Endothelial cell of umbilical vein (primary cell): ENCODE measurements around the gene FGD6. TPM values are rescaled to one million over a fixed set of nuclear protein-coding genes. Genes with fewer than 3 reads are reported as not detected.

ENCODE experiments used
- BruUV-seq: library from RNA; stranded (reverse); fragments of 400-500 nt; replicated peaks from 2 replicates; lab custom pipeline; 2021; lab: Mats Ljungman, UMichigan
- CTCF ChIA-PET: fragments of 300-600, 350-600 bp; sonication (Branson Sonifier 250); formaldehyde crosslinking; loops from one replicate; lab custom pipeline; 2021; ENCODE audit warnings: antibody characterized with exemption, inconsistent platforms; lab: Charles Lee
- POLR2A ChIA-PET: fragments of 300-600, 350-600 bp; sonication (Branson Sonifier 250); formaldehyde crosslinking; loops from one replicate; lab custom pipeline; 2021; ENCODE audit warnings: antibody characterized with exemption, inconsistent platforms; lab: Charles Lee
- DNase-seq: peaks from one replicate; pipeline ENCODE4 v3.0.0-alpha.2; 2011; ENCODE audit warnings: low read depth, low spot score
- FAIRE-seq: peaks from 2 replicates; lab custom pipeline; 2011; peaks lifted over from hg19 to GRCh38; lab: Jason Lieb, UNC
- H2AFZ ChIP-seq: 2 replicates; pipeline ENCODE4 v1.6.0; 2012; ENCODE audit warnings: low read depth, low read length, control low read depth, inconsistent platforms
- H3K27ac ChIP-seq: 2 replicates; pipeline ENCODE4 v1.5.1; 2011; ENCODE audit warnings: low read depth, mild to moderate bottlenecking, control low read depth, low read length, moderate library complexity; ENCODE audit not compliant: insufficient read depth
- H3K27me3 ChIP-seq, 2 experiments: 2 replicates each; pipeline versions ENCODE4 v1.6.0 to v1.6.1; 2011; ENCODE audit warnings: low read length in 2 of 2, mixed read lengths in 1 of 2; ENCODE audit not compliant: control insufficient read depth in 2 of 2, insufficient read depth in 2 of 2
- H3K36me3 ChIP-seq, 2 experiments: 2 replicates in 1 of 2; 3 replicates in 1 of 2; pipeline ENCODE4 v1.5.1; 2011; ENCODE audit warnings: low read length in 2 of 2, mild to moderate bottlenecking in 1 of 2, moderate library complexity in 1 of 2; ENCODE audit not compliant: control insufficient read depth in 2 of 2, insufficient read depth in 2 of 2; ENCODE audit errors: extremely low read depth in 1 of 2
- H3K4me1 ChIP-seq: 3 replicates; pipeline ENCODE4 v1.5.1; 2011; ENCODE audit warnings: mild to moderate bottlenecking, low read length; ENCODE audit not compliant: control insufficient read depth, insufficient read depth; ENCODE audit errors: extremely low read depth
- H3K4me2 ChIP-seq: 2 replicates; pipeline ENCODE4 v1.6.1; 2011; ENCODE audit warnings: low read length, control low read depth, mixed read lengths; ENCODE audit not compliant: insufficient read depth
- H3K4me3 ChIP-seq, 3 experiments: fragments of 200-600 bp in 1 of 3; sonication (generic), shearing (Covaris generic) in 1 of 3; replicated peaks in 1 of 3; 2 replicates each; pipeline ENCODE4 v1.5.1; 2011 to 2016; ENCODE audit warnings: control low read depth in 3 of 3, low read length in 3 of 3, mild to moderate bottlenecking in 2 of 3, inconsistent platforms in 1 of 3, low read depth in 1 of 3, moderate library complexity in 1 of 3; ENCODE audit not compliant: insufficient read depth in 1 of 3
- H3K79me2 ChIP-seq: 2 replicates; pipeline ENCODE4 v1.6.0; 2012; ENCODE audit warnings: low read length, inconsistent platforms; ENCODE audit not compliant: control insufficient read depth, insufficient read depth
- H3K9ac ChIP-seq: replicated peaks from 2 replicates; pipeline ENCODE3; 2011; ENCODE audit warnings: low read length, control low read depth; ENCODE audit not compliant: insufficient read depth; ENCODE audit errors: extremely low read depth
- H3K9me1 ChIP-seq: replicated peaks from 3 replicates; pipeline ENCODE4 v1.6.0; 2011; ENCODE audit warnings: mild to moderate bottlenecking, low read length; ENCODE audit not compliant: control insufficient read depth, insufficient read depth; ENCODE audit errors: extremely low read depth
- H3K9me3 ChIP-seq: replicated peaks from 2 replicates; pipeline ENCODE4 v1.5.1; 2012; ENCODE audit warnings: low read length, inconsistent platforms; ENCODE audit not compliant: control insufficient read depth, insufficient read depth
- H4K20me1 ChIP-seq: replicated peaks from 2 replicates; pipeline ENCODE3; 2011; ENCODE audit warnings: mild to moderate bottlenecking, low read length; ENCODE audit not compliant: control insufficient read depth, insufficient read depth; ENCODE audit errors: extremely low read depth
- CTCF ChIP-seq, 2 donors: IDR thresholded peaks; 1 replicate in 1 of 2; 2 replicates in 1 of 2; pipeline ENCODE4 v1.5.1; 2011; ENCODE audit warnings: low read length in 2 of 2, mild to moderate bottlenecking in 2 of 2, moderate library complexity in 2 of 2, control low read depth in 1 of 2, inconsistent platforms in 1 of 2, low read depth in 1 of 2; ENCODE audit not compliant: insufficient read depth in 1 of 2; ENCODE audit errors: extremely low read depth in 1 of 2
- EZH2 ChIP-seq: IDR thresholded peaks from 2 replicates; pipeline ENCODE4 v1.6.1; 2012; ENCODE audit warnings: borderline replicate concordance, low read depth, mild to moderate bottlenecking, moderate library complexity, low read length, inconsistent platforms; ENCODE audit not compliant: severe bottlenecking
- FOS ChIP-seq: IDR thresholded peaks from 2 replicates; pipeline ENCODE4 v1.6.1; 2011; ENCODE audit warnings: mild to moderate bottlenecking, low read length, moderate library complexity, borderline replicate concordance; ENCODE audit not compliant: insufficient read depth
- GATA2 ChIP-seq: IDR thresholded peaks from 2 replicates; pipeline ENCODE4 v1.7.0; 2011; ENCODE audit warnings: low read depth, mild to moderate bottlenecking, moderate library complexity, mixed read lengths, low read length; ENCODE audit not compliant: insufficient read length, insufficient read depth
- JUN ChIP-seq: IDR thresholded peaks from 2 replicates; pipeline ENCODE4 v1.6.1; 2011; ENCODE audit warnings: borderline replicate concordance, low read depth; ENCODE audit not compliant: insufficient read length, insufficient read depth
- MAX ChIP-seq: IDR thresholded peaks from 2 replicates; pipeline ENCODE4 v1.6.1; 2011; ENCODE audit not compliant: insufficient read depth, insufficient read length
- MYC ChIP-seq: IDR thresholded peaks from one replicate; pipeline ENCODE4 v1.6.1; 2011; ENCODE audit warnings: mild to moderate bottlenecking, low read depth, low read length
- POLR2A ChIP-seq: IDR thresholded peaks from 2 replicates; pipeline ENCODE4 v1.6.1; 2012; ENCODE audit warnings: low read depth, mild to moderate bottlenecking, control low read depth, low read length
- POLR2AphosphoS5 ChIP-seq: IDR thresholded peaks from 2 replicates; pipeline ENCODE4 v1.6.1; 2012; ENCODE audit warnings: low read depth, mild to moderate bottlenecking, control low read depth, low read length, moderate library complexity; ENCODE audit not compliant: insufficient read depth
- dilution Hi-C: fragments of 300-500 bp; cut with MboI; formaldehyde crosslinking; loops from one replicate; pipeline ENCODE4 v1.15.0; 2019; ENCODE audit warnings: low sequenced_read_pairs; ENCODE audit not compliant: extremely low pct_ligation_motif_present
- intact Hi-C: fragments of 100-400 bp; cut with micrococcal nuclease; formaldehyde crosslinking; loops from one replicate; pipeline ENCODE4 v1.10.0; 2022
- polyA plus RNA-seq, 4 experiments: library from polyadenylated mRNA; depleted of rRNA in 3 of 4; stranded (reverse) in 3 of 4; unstranded in 1 of 4; fragments of >200 nt; gene quantifications; 2 replicates each; pipeline versions ENCODE4 v1.2.1 to v1.2.3, GENCODE V29; 2011 to 2012; ENCODE audit warnings: missing spikeins in 1 of 4
- total RNA-seq: library from RNA; stranded (reverse); gene quantifications from 2 replicates; pipeline ENCODE4 v1.2.3, GENCODE V29; 2021

FGD6 gene
- total and polyA plus RNA-seq, 2 donors (not counting 3 experiments of a cell fraction or from before 2014, with no cell fraction given): 5.9 to 14.0 TPM

GRCh38 chr12:95231190-95231589, 13.9 kb upstream of the FGD6 start:
- intact Hi-C loops (no loop called here), dilution Hi-C loops (no loop called here)
- ChIA-PET POLR2A (no interaction called here), CTCF (interaction anchor here (0.9 to 1.8 kb wide), 5 partner anchors 8 to 105 kb away, joined by 3 to 7 read pairs (median 3); no protein-coding TSS in a partner anchor)
- H3K9me3 ChIP-seq: no peaks in the 10 kb centered on the region
- H3K36me3 ChIP-seq: no peaks in the 10 kb centered on the region
- BruUV-seq: no TSS peak
- H4K20me1 ChIP-seq: no peaks in the 10 kb centered on the region
- H3K9ac ChIP-seq: peak overlapping the region; percentile 37
- peak overlapping the region; percentile 62 for H3K4me2 ChIP-seq
- peaks cover 37% of the 10 kb centered on the region for H3K4me1 ChIP-seq
- no peaks in the 10 kb centered on the region for H3K9me1 ChIP-seq
- H2AFZ ChIP-seq: no peak overlapping the region
- DNase-seq (peak; percentile 66), FAIRE-seq (peak; percentile 67)
- H3K27ac ChIP-seq: peak overlapping the region; percentile 55
- peaks cover 77% of the 10 kb centered on the region for H3K79me2 ChIP-seq
- no peak for TF ChIP-seq POLR2AphosphoS5
- no peak for TF ChIP-seq CTCF (IDR thresholded peaks at IDR 0.05; ENCODE audit: extremely low read depth in 1 of 2, insufficient read depth in 1 of 2, low read depth in 1 of 2, low read length in 2 of 2)
- TF ChIP-seq MYC: no peak
- TF ChIP-seq POLR2A: no peak
- TF ChIP-seq GATA2: no peak
- no peak for TF ChIP-seq EZH2
- TF ChIP-seq FOS: no peak
- TF ChIP-seq JUN: no peak
- no peak for TF ChIP-seq MAX
- no peaks in the 10 kb centered on the region for H3K27me3 ChIP-seq
- H3K4me3 ChIP-seq: no peak overlapping the region
